Measurements from ENCODE around the gene NGB.
"Not testable (repeated sequence)": the region's sequence is repeated elsewhere in the genome, so short reads cannot be mapped to it uniquely, and the experiment has no call there.

NGB gene

GRCh38 chr14:77271113-77271710 is at the start of gene NGB:
Gene NGB (minus strand): TSS chr14:77271206. CDS start chr14:77270937, 269 bp downstream.
- no peak within 1 kb of the TSS for H3K4me3 ChIP-seq (ENCODE audit: control insufficient read depth, low read depth, low read length)
- no peak for DNase-seq (ENCODE audit: low read depth)
- no peak for TF ChIP-seq CTCF (IDR thresholded peaks at IDR 0.05; ENCODE audit: control insufficient read depth, insufficient read depth, low read depth, low read length, missing control alignments)

GRCh38 chr14:77320238-77320935 is 49.4 kb upstream of the NGB start, which contains the start of gene POMT2:
Gene POMT2 (minus strand): TSS chr14:77320883. CDS start chr14:77320681, 202 bp downstream.
- H3K4me3 ChIP-seq (ENCODE audit: control insufficient read depth, low read depth, low read length): peak within 1 kb of the TSS; percentile 68
- TF ChIP-seq CTCF (IDR thresholded peaks at IDR 0.05; ENCODE audit: control insufficient read depth, insufficient read depth, low read depth, low read length, missing control alignments): peak; percentile 13
- DNase-seq (ENCODE audit: low read depth): no peak

GRCh38 chr14:77319422-77319821 is 48.4 kb upstream of the NGB start:
- TF ChIP-seq CTCF (IDR thresholded peaks at IDR 0.05; ENCODE audit: control insufficient read depth, insufficient read depth, low read depth, low read length, missing control alignments): no peak
- no peak for DNase-seq (ENCODE audit: low read depth)
- no peak overlapping the region for H3K4me3 ChIP-seq (ENCODE audit: control insufficient read depth, low read depth, low read length)

- H3K4me3 ChIP-seq (ENCODE audit: control insufficient read depth, low read depth, low read length); DNase-seq (ENCODE audit: low read depth): not testable (repeated sequence)
These were observed 47.8 kb upstream of the NGB start for GRCh38 chr14:77318756-77319155.

- no peak for TF ChIP-seq CTCF (IDR thresholded peaks at IDR 0.05; ENCODE audit: control insufficient read depth, insufficient read depth, low read depth, low read length, missing control alignments)
- no peak for DNase-seq (ENCODE audit: low read depth)
These were observed 47.1 kb upstream of the NGB start for GRCh38 chr14:77318006-77318553.

GRCh38 chr14:77316872-77317301 is 45.9 kb upstream of the NGB start:
- DNase-seq (ENCODE audit: low read depth): no peak

More at GRCh38 chr14:77318006-77318553, 47.1 kb upstream of the NGB start:
- no peak overlapping the region for H3K4me3 ChIP-seq (ENCODE audit: control insufficient read depth, low read depth, low read length)

More at GRCh38 chr14:77316872-77317301, 45.9 kb upstream of the NGB start:
- no peak overlapping the region for H3K4me3 ChIP-seq (ENCODE audit: control insufficient read depth, low read depth, low read length)
- TF ChIP-seq CTCF (IDR thresholded peaks at IDR 0.05; ENCODE audit: control insufficient read depth, insufficient read depth, low read depth, low read length, missing control alignments): no peak

All from AG09309 (cell line).